WERI-Rb-1 (cell line): ENCODE data around the gene ERBB2.
"Not testable (repeated sequence)": the region's sequence is repeated elsewhere in the genome, so short reads cannot be mapped to it uniquely, and the experiment has no call there.

Experiments used
- DNase-seq: peaks from one replicate; pipeline ENCODE4 v3.0.0-alpha.2; 2020
- H3K27ac ChIP-seq: fragments of 250-450 bp; sonication (Bioruptor Pico); 2 replicates; pipeline ENCODE4 v1.5.1; 2020; ENCODE audit warnings: mild to moderate bottlenecking, moderate library complexity
- H3K27me3 ChIP-seq: fragments of 250-450 bp; sonication (Bioruptor Pico); 2 replicates; pipeline ENCODE4 v1.5.1; 2021; ENCODE audit warnings: mild to moderate bottlenecking, low read depth, moderate library complexity; ENCODE audit not compliant: insufficient read depth, severe bottlenecking
- H3K36me3 ChIP-seq: fragments of 250-450 bp; sonication (Bioruptor Pico); 2 replicates; pipeline ENCODE4 v1.5.1; 2020; ENCODE audit warnings: mild to moderate bottlenecking, moderate library complexity
- H3K4me3 ChIP-seq: 2 replicates; pipeline ENCODE4 v1.5.1; 2011; ENCODE audit warnings: low read depth, mild to moderate bottlenecking, control low read depth, low read length
- H3K9me3 ChIP-seq: fragments of 250-450 bp; sonication (Bioruptor Pico); 2 replicates; pipeline ENCODE4 v1.5.1; 2021; ENCODE audit warnings: mild to moderate bottlenecking, moderate library complexity; ENCODE audit not compliant: severe bottlenecking
- TF ChIP-seq, protein P1 (sequence below): IDR thresholded peaks from 2 replicates; pipeline ENCODE4 v1.5.1; 2011; ENCODE audit warnings: low read depth, mild to moderate bottlenecking, control low read depth, inconsistent platforms, low read length

The ERBB2 gene

DNA sequence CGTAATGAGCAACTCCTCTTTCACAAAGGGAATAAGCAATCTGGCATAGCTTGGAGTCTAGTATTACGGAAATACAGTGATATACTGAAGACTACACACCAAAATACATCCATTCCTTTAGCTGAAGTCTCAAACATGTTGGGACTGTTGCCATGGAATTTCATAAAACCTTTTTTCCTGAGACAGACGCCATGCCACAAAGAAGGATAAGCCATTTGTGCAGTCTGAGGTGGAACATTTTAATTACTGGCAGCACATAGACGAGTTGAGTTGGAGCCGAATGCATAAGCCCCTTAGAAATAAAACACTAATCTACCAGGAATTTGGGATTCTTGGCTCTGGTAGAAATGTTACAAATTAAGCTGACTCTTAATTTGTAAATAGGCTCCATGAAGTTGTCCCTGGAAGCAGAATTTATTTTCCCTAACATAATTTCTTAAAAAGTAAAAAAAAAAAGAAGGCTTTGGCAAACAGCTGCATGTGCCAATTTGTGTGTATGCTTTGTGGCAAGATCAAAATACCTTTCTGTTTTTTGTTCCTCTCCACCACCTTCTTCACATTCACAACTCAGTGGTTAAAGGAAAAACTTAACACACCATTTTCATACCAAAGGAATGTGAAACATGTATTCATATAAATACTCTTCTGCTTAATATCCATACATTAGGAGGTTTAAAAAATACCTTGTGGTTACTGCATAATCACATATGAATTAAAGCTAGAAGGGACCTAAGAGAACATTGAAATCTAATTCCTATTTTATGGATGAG, 63.4 kb downstream of the ERBB2 start:
- Histone ChIP-seq H3K27me3 (no peaks in the 10 kb centered on the region), H3K27ac (no peak overlapping the region), H3K4me3 (no peak overlapping the region), H3K36me3 (no peaks in the 10 kb centered on the region), H3K9me3 (peaks cover 3% of the 10 kb centered on the region)
- no peak for DNase-seq
- TF ChIP-seq, protein P1, sequence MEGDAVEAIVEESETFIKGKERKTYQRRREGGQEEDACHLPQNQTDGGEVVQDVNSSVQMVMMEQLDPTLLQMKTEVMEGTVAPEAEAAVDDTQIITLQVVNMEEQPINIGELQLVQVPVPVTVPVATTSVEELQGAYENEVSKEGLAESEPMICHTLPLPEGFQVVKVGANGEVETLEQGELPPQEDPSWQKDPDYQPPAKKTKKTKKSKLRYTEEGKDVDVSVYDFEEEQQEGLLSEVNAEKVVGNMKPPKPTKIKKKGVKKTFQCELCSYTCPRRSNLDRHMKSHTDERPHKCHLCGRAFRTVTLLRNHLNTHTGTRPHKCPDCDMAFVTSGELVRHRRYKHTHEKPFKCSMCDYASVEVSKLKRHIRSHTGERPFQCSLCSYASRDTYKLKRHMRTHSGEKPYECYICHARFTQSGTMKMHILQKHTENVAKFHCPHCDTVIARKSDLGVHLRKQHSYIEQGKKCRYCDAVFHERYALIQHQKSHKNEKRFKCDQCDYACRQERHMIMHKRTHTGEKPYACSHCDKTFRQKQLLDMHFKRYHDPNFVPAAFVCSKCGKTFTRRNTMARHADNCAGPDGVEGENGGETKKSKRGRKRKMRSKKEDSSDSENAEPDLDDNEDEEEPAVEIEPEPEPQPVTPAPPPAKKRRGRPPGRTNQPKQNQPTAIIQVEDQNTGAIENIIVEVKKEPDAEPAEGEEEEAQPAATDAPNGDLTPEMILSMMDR: no peak

DNA sequence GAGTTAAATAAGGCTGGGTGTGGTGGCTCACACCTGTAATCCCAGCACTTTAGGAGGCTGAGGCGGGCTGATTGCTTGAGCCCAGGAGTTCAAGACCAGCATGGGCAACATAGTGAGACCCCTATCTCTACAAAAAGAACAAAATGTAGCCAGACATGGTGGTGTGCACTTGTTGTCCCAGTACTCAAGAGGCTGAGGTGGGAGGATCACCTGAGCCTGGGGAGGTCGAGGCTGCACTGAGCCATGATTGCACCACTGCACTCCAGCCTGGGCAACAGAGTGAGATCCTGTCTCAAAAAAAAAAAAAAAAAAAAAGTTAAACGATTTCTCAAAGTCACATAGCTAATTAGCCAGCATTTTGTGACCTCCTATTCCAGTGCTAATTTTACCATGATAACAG, 64.3 kb downstream of the ERBB2 start:
- H3K9me3 ChIP-seq, H3K27ac ChIP-seq, H3K36me3 ChIP-seq, H3K4me3 ChIP-seq, DNase-seq, H3K27me3 ChIP-seq: not testable (repeated sequence)

DNA sequence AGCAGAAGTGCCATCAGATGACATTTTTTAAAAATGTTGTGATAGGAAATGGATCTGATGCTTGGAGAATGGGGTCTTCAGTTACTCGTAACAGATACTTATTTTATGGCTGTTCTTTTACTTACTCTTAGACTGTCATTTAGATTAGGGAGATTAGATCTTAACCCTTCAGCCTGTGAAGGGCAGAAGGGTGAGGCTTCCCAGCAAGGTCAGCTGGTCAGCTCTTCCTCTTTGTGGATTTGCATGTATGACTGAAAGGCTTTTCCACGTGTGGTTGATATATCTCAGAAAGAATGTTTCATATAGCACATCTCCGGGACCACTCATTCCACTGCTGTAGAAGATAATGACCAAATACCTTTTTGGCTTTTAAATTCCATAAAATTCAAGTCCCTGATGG, 65.3 kb downstream of the ERBB2 start:
- Histone ChIP-seq H3K27ac (no peak overlapping the region), H3K36me3 (no peaks in the 10 kb centered on the region), H3K4me3 (no peak overlapping the region), H3K9me3 (peaks cover 3% of the 10 kb centered on the region), H3K27me3 (no peaks in the 10 kb centered on the region)
- no peak for DNase-seq
- TF ChIP-seq, protein P1: no peak

DNA sequence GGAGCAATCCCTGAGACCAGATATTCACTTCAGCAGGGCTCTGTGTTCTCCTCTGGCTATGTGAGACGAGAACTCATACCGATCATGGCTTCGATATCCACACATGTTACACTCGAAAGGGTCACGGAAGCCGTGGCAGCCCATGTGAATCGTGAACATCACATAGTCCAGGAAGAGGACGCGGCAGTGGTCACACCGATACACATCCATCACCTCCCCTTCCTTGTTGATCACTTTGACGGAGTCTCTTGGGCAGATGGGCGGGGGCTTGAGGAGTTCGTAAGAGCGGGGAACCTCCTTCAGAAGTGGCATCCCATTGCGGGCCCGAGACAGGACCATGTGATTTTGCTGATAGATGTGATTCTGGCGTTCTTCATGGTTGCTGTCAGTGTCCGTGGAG, 65.9 kb downstream of the ERBB2 start:
- no peak for DNase-seq
- no peaks in the 10 kb centered on the region for H3K36me3 ChIP-seq
- peaks cover 3% of the 10 kb centered on the region for H3K9me3 ChIP-seq
- H3K27me3 ChIP-seq: no peaks in the 10 kb centered on the region
- TF ChIP-seq, protein P1: no peak
- no peak overlapping the region for H3K4me3 ChIP-seq
- H3K27ac ChIP-seq: no peak overlapping the region

DNA sequence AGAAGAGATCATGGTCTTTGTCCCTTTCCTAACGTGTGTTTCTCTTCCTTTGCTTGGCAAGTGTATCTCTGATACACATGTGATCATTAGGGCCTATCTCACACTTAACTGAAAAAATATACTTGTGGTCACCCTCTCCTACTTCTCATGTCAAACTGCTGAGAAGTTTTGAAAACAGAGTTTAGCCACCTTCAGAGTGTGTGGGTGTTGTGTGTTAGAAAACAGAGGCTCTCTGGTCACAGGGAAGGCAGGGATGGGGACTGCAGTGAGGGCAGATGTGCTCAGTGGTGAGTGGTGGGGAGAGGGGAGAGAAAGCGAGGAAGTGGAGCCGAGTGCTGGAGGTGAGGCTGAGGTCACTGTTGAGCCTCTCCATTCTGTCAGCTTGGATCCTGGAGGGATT, 67.3 kb downstream of the ERBB2 start:
- H3K9me3 ChIP-seq: peaks cover 3% of the 10 kb centered on the region
- no peaks in the 10 kb centered on the region for H3K27me3 ChIP-seq
- H3K4me3 ChIP-seq: no peak overlapping the region
- TF ChIP-seq, protein P1: no peak
- no peaks in the 10 kb centered on the region for H3K36me3 ChIP-seq
- no peak overlapping the region for H3K27ac ChIP-seq
- DNase-seq: no peak

DNA sequence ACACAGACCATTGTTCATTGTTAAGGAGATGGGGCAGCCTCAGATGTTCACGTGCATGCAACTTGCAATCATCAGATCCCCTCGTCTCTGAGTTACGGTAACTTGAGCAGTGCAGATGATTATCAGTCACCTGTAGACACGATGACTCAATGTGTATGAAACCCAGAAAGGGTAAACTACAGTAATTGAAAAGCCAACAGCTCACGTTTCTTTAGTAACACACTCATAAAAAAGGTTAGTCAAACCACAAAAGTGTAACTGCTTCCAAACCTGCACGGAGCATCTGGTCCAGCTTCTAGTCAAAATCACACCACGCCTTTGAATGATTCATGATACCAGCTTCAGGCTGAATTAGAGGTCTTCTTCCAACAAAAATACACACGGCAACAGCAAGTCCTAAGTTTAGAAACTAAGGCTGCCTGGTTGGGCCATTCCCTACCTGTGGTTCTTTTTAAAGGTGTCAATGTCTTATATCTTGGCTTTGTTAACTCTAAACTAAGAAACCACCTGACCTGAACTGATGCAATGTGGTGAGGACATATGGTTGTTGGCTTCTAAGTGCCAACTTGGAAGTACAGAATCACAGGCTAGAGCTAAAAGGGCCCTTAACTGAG, 70.2 kb downstream of the ERBB2 start:
- Histone ChIP-seq H3K36me3 (no peaks in the 10 kb centered on the region), H3K27me3 (no peaks in the 10 kb centered on the region), H3K9me3 (peaks cover 3% of the 10 kb centered on the region), H3K27ac (no peak overlapping the region), H3K4me3 (no peak overlapping the region)
- DNase-seq: no peak
- TF ChIP-seq, protein P1: no peak
